A549 (cell line): ENCODE measurements around the gene NBEAL2. TPM values are rescaled to one million over a fixed set of nuclear protein-coding genes. Genes with fewer than 3 reads are reported as not detected.

Source experiments
- ATAC-seq, 2 experiments: fragments of 200-7000 bp in 1 of 2; fragments of >200 bp in 1 of 2; cut with Nextera tagmentation in 1 of 2; cut with Tn5 transposase in 1 of 2; 3 replicates each; pipeline versions ENCODE4 v1.8.0 to v1.9.1; 2018 to 2020; ENCODE audit warnings: mild to moderate bottlenecking in 1 of 2, moderate library complexity in 1 of 2
- CTCF ChIA-PET: fragments of 300-600 bp; sonication (Branson Sonifier 250); formaldehyde crosslinking; extraction: SDS; loops from one replicate; lab custom pipeline; 2021; ENCODE audit warnings: antibody characterized with exemption, inconsistent platforms; lab: Yijun Ruan, JAX
- POLR2A ChIA-PET: fragments of 350-600 bp; formaldehyde crosslinking; extraction: SDS; loops from one replicate; lab custom pipeline; 2021; ENCODE audit warnings: antibody characterized with exemption, inconsistent platforms; lab: Yijun Ruan, JAX
- DNase-seq, 2 experiments: peaks; one replicate each; pipeline versions ENCODE4 v3.0.0 to v3.0.0-alpha.2; 2011 to 2016; ENCODE audit warnings: low read depth in 1 of 2, low spot score in 1 of 2
- FAIRE-seq: peaks from 2 replicates; lab custom pipeline; 2011; peaks lifted over from hg19 to GRCh38; lab: Jason Lieb, UNC
- H3K27ac ChIP-seq, 2 experiments: fragments of >200 bp; sonication (Bioruptor Twin); formaldehyde crosslinking; 3 replicates each; pipeline ENCODE4 v1.5.1; 2016 to 2017
- H3K4me1 ChIP-seq: fragments of >200 bp; sonication (Bioruptor Twin); formaldehyde crosslinking; 3 replicates; pipeline ENCODE4 v1.6.1; 2016
- H3K4me2 ChIP-seq: fragments of >200 bp; sonication (Bioruptor Twin); formaldehyde crosslinking; 3 replicates; pipeline ENCODE4 v1.6.1; 2016
- H3K4me3 ChIP-seq: fragments of >200 bp; sonication (Bioruptor Twin); formaldehyde crosslinking; 3 replicates; pipeline ENCODE4 v1.5.1; 2016
- H3K9me3 ChIP-seq: fragments of >200 bp; sonication (Bioruptor Twin); formaldehyde crosslinking; 3 replicates; pipeline ENCODE4 v1.6.1; 2016
- CBX2 ChIP-seq: fragments of 200-600 bp; sonication (generic); IDR thresholded peaks from 2 replicates; pipeline ENCODE4 v1.6.1; 2016; ENCODE audit warnings: low read depth, mild to moderate bottlenecking, borderline replicate concordance
- CBX8 ChIP-seq: fragments of 200-600 bp; sonication (generic); IDR thresholded peaks from 2 replicates; pipeline ENCODE4 v1.6.1; 2016
- EHF ChIP-seq: fragments of 250-450 bp; sonication (Bioruptor Pico); IDR thresholded peaks from 2 replicates; pipeline ENCODE4 v1.5.0; 2020; ENCODE audit warnings: mild to moderate bottlenecking
- EHMT2 ChIP-seq: fragments of 200-600 bp; sonication (generic); IDR thresholded peaks from 2 replicates; pipeline ENCODE4 v1.6.1; 2016; ENCODE audit warnings: antibody characterized with exemption, low read depth, mild to moderate bottlenecking, moderate library complexity
- EP300 ChIP-seq, 2 experiments: fragments of >200 bp; sonication (Bioruptor Twin); formaldehyde crosslinking; IDR thresholded peaks; 2 replicates in 1 of 2; 3 replicates in 1 of 2; pipeline ENCODE4 v1.6.1; 2016 to 2017
- FOSB ChIP-seq: fragments of 250-450 bp; sonication (Bioruptor Pico); IDR thresholded peaks from 2 replicates; pipeline ENCODE4 v1.5.0; 2020; ENCODE audit warnings: mild to moderate bottlenecking, moderate library complexity
- HDAC2 ChIP-seq: fragments of 200-600 bp; sonication (generic); IDR thresholded peaks from 2 replicates; pipeline ENCODE4 v1.6.1; 2016
- HOXA7 ChIP-seq: fragments of 250-450 bp; sonication (Bioruptor Pico); IDR thresholded peaks from 2 replicates; pipeline ENCODE4 v1.5.0; 2020; ENCODE audit warnings: mild to moderate bottlenecking, moderate library complexity
- HOXB13 ChIP-seq: fragments of 250-450 bp; sonication (Bioruptor Pico); IDR thresholded peaks from 2 replicates; pipeline ENCODE4 v1.5.0; 2020; ENCODE audit warnings: low read depth, mild to moderate bottlenecking, moderate library complexity
- HOXB5 ChIP-seq: fragments of 250-450 bp; sonication (Bioruptor Pico); IDR thresholded peaks from 2 replicates; pipeline ENCODE4 v1.5.0; 2020; ENCODE audit warnings: mild to moderate bottlenecking, moderate library complexity
- NPAS2 ChIP-seq: fragments of 250-450 bp; sonication (Bioruptor Pico); IDR thresholded peaks from 2 replicates; pipeline ENCODE4 v1.8.0; 2022; ENCODE audit warnings: mild to moderate bottlenecking, moderate library complexity, borderline replicate concordance
- RNF2 ChIP-seq: fragments of 200-600 bp; sonication (generic); IDR thresholded peaks from 2 replicates; pipeline ENCODE4 v1.6.1; 2016; ENCODE audit warnings: low read depth, mild to moderate bottlenecking, antibody characterized with exemption, moderate library complexity, borderline replicate concordance
- TFCP2L1 ChIP-seq: fragments of 250-450 bp; sonication (Bioruptor Pico); IDR thresholded peaks from 2 replicates; pipeline ENCODE4 v1.5.0; 2021; ENCODE audit warnings: mild to moderate bottlenecking
- ZC3H11A ChIP-seq: fragments of 450-650 bp; IDR thresholded peaks from 2 replicates; pipeline ENCODE4 v1.6.1; 2014; ENCODE audit warnings: antibody characterized with exemption, mild to moderate bottlenecking
- ZNF302 ChIP-seq: fragments of 250-450 bp; sonication (Bioruptor Pico); IDR thresholded peaks from 2 replicates; pipeline ENCODE4 v1.9.0; 2021; ENCODE audit warnings: inconsistent platforms, mild to moderate bottlenecking, moderate library complexity
- polyA plus RNA-seq, 4 experiments: library from polyadenylated mRNA; depleted of rRNA in 3 of 4; stranded (reverse); fragments of >200 nt; fragmentation: RNase III in 1 of 4; extraction: RNeasy Plus Mini Kit Qiagen cat#74134 plus additional on column Dnase treatment in 1 of 4; gene quantifications; 2 replicates in 3 of 4; 3 replicates in 1 of 4; pipeline ENCODE4 v1.2.3, GENCODE V29; 2011 to 2017
- TF ChIP-seq, protein P1 (sequence below): fragments of 250-450 bp; sonication (Bioruptor Pico); IDR thresholded peaks from 2 replicates; pipeline ENCODE4 v1.5.0; 2021; ENCODE audit warnings: mild to moderate bottlenecking, moderate library complexity, borderline replicate concordance
- TF ChIP-seq, protein P2 (sequence below): fragments of 250-450 bp; sonication (Bioruptor Pico); IDR thresholded peaks from 2 replicates; pipeline ENCODE4 v1.5.0; 2020; ENCODE audit warnings: low read depth, mild to moderate bottlenecking, moderate library complexity
- TF ChIP-seq, protein P3 (sequence below): fragments of >200 bp; sonication (Bioruptor Twin); formaldehyde crosslinking; IDR thresholded peaks from 3 replicates; pipeline ENCODE4 v1.6.1; 2016
- TF ChIP-seq, protein P4 (sequence below): fragments of >200 bp; sonication (Bioruptor Twin); formaldehyde crosslinking; IDR thresholded peaks from 3 replicates; pipeline ENCODE4 v1.5.1; 2016

The NBEAL2 gene
- polyA plus RNA-seq, 2 of the 4 experiments (the other 2 are of a cell fraction) = 9.6 to 47.3 TPM

DNA sequence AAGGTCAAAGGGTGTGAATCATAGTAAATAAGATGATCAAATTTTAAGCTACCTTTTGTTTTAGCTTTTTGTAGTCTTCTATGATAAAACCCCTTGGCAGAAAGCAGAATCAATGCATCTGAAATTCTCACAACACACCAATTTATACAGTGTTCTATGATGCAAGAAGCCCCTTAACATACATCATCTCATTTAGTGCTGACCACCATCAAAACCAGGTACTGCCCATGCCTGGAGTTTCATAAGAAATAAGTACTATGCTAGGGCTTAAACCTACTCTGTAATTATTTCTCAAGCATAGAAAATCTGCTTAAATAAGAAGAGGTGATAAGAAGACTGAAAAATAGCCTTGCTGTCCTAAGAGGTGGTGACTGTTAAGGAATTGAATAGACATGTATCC lies 67.6 kb downstream of the NBEAL2 start:
- DNase-seq (no peak), ATAC-seq (no peak), FAIRE-seq (no peak)
- no peaks in the 10 kb centered on the region for H3K9me3 ChIP-seq
- H3K4me1 ChIP-seq = peaks cover 7% of the 10 kb centered on the region; the same call in 2 of the 3 replicates
- no peak overlapping the region for H3K4me3 ChIP-seq
- no peak overlapping the region for H3K4me2 ChIP-seq
- TF ChIP-seq HDAC2 = no peak
- TF ChIP-seq HOXA7 = no peak
- no peak for TF ChIP-seq HOXB5 (CRISPR knock-in tag)
- TF ChIP-seq RNF2 = no peak
- no peak for TF ChIP-seq CBX8
- TF ChIP-seq, protein P1, sequence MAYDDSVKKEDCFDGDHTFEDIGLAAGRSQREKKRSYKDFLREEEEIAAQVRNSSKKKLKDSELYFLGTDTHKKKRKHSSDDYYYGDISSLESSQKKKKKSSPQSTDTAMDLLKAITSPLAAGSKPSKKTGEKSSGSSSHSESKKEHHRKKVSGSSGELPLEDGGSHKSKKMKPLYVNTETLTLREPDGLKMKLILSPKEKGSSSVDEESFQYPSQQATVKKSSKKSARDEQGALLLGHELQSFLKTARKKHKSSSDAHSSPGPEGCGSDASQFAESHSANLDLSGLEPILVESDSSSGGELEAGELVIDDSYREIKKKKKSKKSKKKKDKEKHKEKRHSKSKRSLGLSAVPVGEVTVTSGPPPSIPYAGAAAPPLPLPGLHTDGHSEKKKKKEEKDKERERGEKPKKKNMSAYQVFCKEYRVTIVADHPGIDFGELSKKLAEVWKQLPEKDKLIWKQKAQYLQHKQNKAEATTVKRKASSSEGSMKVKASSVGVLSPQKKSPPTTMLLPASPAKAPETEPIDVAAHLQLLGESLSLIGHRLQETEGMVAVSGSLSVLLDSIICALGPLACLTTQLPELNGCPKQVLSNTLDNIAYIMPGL (CRISPR knock-in tag) = no peak
- no peak for TF ChIP-seq ZC3H11A
- TF ChIP-seq EHF (CRISPR knock-in tag) = no peak
- ChIA-PET POLR2A (no interaction called here), CTCF (interaction anchor here (0.8 kb wide), 1 partner anchor 14 kb away, joined by 3 read pairs; no protein-coding TSS in a partner anchor)
- peak overlapping the region in 1 of 2 experiments; percentile 41; a peak in 1 of 6 replicates for H3K27ac ChIP-seq

DNA sequence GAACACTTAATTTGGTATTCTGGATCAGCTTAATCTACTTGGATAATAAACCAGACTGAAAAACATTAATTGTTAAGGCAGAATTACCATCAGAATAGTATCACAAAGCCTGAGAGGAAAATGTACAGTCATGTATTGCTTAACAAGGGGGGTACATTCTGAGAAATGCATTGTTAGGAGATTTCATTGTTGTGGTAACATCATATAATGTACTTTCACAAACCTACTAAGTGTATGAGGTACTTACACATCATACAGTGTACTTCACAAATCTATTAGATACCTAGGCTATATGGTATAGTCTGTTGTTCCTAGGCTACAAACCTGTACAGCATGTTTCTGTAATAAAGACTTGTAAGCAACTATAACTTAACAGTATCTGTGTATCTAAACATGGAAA lies 68.2 kb downstream of the NBEAL2 start:
- H3K27ac ChIP-seq = no peak overlapping the region; a peak in 1 of 6 replicates
- FAIRE-seq = no peak
- no peak for ATAC-seq
- H3K9me3 ChIP-seq = no peaks in the 10 kb centered on the region
- ChIA-PET POLR2A (no interaction called here), CTCF (no interaction called here)
- DNase-seq = no peak
- H3K4me1 ChIP-seq = peaks cover 7% of the 10 kb centered on the region; the same call in 2 of the 3 replicates
- H3K4me3 ChIP-seq = no peak overlapping the region
- TF ChIP-seq TFCP2L1 (CRISPR knock-in tag) (no peak), CBX2 (no peak), NPAS2 (no peak), EP300 (IDR thresholded peaks at IDR 0.05) (no peak), HOXA7 (no peak), HOXB13 (CRISPR knock-in tag) (no peak), ZNF302 (CRISPR knock-in tag) (no peak), EHMT2 (no peak), FOSB (CRISPR knock-in tag) (no peak)
- TF ChIP-seq, protein P2, sequence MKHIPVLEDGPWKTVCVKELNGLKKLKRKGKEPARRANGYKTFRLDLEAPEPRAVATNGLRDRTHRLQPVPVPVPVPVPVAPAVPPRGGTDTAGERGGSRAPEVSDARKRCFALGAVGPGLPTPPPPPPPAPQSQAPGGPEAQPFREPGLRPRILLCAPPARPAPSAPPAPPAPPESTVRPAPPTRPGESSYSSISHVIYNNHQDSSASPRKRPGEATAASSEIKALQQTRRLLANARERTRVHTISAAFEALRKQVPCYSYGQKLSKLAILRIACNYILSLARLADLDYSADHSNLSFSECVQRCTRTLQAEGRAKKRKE (CRISPR knock-in tag) = no peak
- TF ChIP-seq, protein P3, sequence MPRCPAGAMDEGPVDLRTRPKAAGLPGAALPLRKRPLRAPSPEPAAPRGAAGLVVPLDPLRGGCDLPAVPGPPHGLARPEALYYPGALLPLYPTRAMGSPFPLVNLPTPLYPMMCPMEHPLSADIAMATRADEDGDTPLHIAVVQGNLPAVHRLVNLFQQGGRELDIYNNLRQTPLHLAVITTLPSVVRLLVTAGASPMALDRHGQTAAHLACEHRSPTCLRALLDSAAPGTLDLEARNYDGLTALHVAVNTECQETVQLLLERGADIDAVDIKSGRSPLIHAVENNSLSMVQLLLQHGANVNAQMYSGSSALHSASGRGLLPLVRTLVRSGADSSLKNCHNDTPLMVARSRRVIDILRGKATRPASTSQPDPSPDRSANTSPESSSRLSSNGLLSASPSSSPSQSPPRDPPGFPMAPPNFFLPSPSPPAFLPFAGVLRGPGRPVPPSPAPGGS = no peak
- TF ChIP-seq, protein P4, sequence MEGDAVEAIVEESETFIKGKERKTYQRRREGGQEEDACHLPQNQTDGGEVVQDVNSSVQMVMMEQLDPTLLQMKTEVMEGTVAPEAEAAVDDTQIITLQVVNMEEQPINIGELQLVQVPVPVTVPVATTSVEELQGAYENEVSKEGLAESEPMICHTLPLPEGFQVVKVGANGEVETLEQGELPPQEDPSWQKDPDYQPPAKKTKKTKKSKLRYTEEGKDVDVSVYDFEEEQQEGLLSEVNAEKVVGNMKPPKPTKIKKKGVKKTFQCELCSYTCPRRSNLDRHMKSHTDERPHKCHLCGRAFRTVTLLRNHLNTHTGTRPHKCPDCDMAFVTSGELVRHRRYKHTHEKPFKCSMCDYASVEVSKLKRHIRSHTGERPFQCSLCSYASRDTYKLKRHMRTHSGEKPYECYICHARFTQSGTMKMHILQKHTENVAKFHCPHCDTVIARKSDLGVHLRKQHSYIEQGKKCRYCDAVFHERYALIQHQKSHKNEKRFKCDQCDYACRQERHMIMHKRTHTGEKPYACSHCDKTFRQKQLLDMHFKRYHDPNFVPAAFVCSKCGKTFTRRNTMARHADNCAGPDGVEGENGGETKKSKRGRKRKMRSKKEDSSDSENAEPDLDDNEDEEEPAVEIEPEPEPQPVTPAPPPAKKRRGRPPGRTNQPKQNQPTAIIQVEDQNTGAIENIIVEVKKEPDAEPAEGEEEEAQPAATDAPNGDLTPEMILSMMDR = no peak
- TF ChIP-seq, protein P1 (CRISPR knock-in tag) = no peak
- no peak overlapping the region for H3K4me2 ChIP-seq
